ENCODE results near the gene ARCN1.
A peak's percentile ranks its signal among the peaks of the same experiment; 100 is the strongest.
"Not testable (repeated sequence)": the region's sequence is repeated elsewhere in the genome, so short reads cannot be mapped to it uniquely, and the experiment has no call there.

The ARCN1 gene

DNA sequence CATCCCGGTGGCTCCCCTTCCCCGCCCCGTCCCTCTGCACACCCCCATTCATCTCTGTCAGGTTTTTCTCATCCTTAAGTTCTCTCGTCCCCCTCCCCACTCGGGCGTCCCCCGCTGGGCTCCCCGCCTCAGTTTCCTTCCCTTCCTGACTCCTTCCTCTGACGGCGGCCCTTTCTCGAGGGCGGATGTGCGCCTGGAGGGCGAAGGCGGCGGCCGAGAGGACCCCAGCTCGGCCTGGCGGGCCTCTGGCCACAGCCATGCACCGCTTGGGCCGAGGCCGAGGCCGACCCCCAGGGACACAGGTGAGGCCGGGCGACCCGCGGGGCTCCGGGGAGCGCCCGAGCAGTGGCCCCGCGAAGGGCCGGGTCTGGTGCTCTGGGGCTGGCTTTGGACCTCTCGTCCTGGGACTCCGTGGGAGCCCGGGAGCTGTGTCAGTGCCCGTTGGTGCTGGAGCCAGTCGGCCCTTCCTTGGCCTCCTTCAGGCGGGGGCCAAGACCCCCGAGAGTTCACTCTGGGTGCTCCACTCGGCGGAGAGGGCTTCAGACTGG lies 38.1 kb downstream of the ARCN1 start:
- H3K4me3 ChIP-seq (ENCODE audit: low read depth, low read length): peak overlapping the region; percentile 80
- ChIA-PET CTCF (interaction anchor here (0.6 to 8.9 kb wide), 8 partner anchors 8 to 52 kb away, joined by 3 to 138 read pairs (median 7); no protein-coding TSS in a partner anchor), POLR2A (interaction anchor here (8.5 kb wide), 1 partner anchor 10 kb away, joined by 172 read pairs; no protein-coding TSS in a partner anchor)
- TF ChIP-seq, protein P1, sequence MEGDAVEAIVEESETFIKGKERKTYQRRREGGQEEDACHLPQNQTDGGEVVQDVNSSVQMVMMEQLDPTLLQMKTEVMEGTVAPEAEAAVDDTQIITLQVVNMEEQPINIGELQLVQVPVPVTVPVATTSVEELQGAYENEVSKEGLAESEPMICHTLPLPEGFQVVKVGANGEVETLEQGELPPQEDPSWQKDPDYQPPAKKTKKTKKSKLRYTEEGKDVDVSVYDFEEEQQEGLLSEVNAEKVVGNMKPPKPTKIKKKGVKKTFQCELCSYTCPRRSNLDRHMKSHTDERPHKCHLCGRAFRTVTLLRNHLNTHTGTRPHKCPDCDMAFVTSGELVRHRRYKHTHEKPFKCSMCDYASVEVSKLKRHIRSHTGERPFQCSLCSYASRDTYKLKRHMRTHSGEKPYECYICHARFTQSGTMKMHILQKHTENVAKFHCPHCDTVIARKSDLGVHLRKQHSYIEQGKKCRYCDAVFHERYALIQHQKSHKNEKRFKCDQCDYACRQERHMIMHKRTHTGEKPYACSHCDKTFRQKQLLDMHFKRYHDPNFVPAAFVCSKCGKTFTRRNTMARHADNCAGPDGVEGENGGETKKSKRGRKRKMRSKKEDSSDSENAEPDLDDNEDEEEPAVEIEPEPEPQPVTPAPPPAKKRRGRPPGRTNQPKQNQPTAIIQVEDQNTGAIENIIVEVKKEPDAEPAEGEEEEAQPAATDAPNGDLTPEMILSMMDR (IDR thresholded peaks at IDR 0.05; ENCODE audit: insufficient read depth, low read length, missing control alignments): no peak
- no peak for DNase-seq (ENCODE audit: low read depth, low spot score)

GRCh38 chr11:118610773-118611432 lies 38.7 kb downstream of the ARCN1 start:
- POLR2A ChIA-PET: interaction anchor here (8.5 kb wide), 1 partner anchor 10 kb away, joined by 172 read pairs; no protein-coding TSS in a partner anchor
- TF ChIP-seq, protein P1 (IDR thresholded peaks at IDR 0.05; ENCODE audit: insufficient read depth, low read length, missing control alignments): peak; percentile 92
- CTCF ChIA-PET: interaction anchor here (0.7 to 8.9 kb wide), 9 partner anchors 10 to 52 kb away, joined by 4 to 138 read pairs (median 5); no protein-coding TSS in a partner anchor
- H3K4me3 ChIP-seq (ENCODE audit: low read depth, low read length): peak overlapping the region; percentile 80
- no peak for DNase-seq (ENCODE audit: low read depth, low spot score)

GRCh38 chr11:118611433-118611795 lies 39.2 kb downstream of the ARCN1 start:
- ChIA-PET CTCF (interaction anchor here (0.7 to 8.9 kb wide), 9 partner anchors 11 to 51 kb away, joined by 3 to 138 read pairs (median 5); no protein-coding TSS in a partner anchor), POLR2A (interaction anchor here (8.5 kb wide), 1 partner anchor 9 kb away, joined by 172 read pairs; no protein-coding TSS in a partner anchor)
- H3K4me3 ChIP-seq (ENCODE audit: low read depth, low read length); DNase-seq (ENCODE audit: low read depth, low spot score): not testable (repeated sequence)

- DNase-seq (ENCODE audit: low read depth, low spot score): no peak
- no peak overlapping the region for H3K4me3 ChIP-seq (ENCODE audit: low read depth, low read length)
- CTCF ChIA-PET: interaction anchor here (1.0 to 8.9 kb wide), 6 partner anchors 11 to 28 kb away, joined by 3 to 138 read pairs (median 8); no protein-coding TSS in a partner anchor
- POLR2A ChIA-PET: interaction anchor here (8.5 kb wide), 1 partner anchor 8 kb away, joined by 172 read pairs; no protein-coding TSS in a partner anchor
- TF ChIP-seq, protein P1 (IDR thresholded peaks at IDR 0.05; ENCODE audit: insufficient read depth, low read length, missing control alignments): no peak
Measured at GRCh38 chr11:118612378-118612777, 40.2 kb downstream of the ARCN1 start.

GRCh38 chr11:118614511-118614910 lies 42.3 kb downstream of the ARCN1 start:
- DNase-seq (ENCODE audit: low read depth, low spot score): no peak
- TF ChIP-seq, protein P1 (IDR thresholded peaks at IDR 0.05; ENCODE audit: insufficient read depth, low read length, missing control alignments): no peak
- ChIA-PET CTCF (interaction anchor here (1.2 to 8.9 kb wide), 5 partner anchors 9 to 75 kb away, joined by 3 to 138 read pairs (median 6); no protein-coding TSS in a partner anchor), POLR2A (no interaction called here)
- H3K4me3 ChIP-seq (ENCODE audit: low read depth, low read length): no peak overlapping the region

DNA sequence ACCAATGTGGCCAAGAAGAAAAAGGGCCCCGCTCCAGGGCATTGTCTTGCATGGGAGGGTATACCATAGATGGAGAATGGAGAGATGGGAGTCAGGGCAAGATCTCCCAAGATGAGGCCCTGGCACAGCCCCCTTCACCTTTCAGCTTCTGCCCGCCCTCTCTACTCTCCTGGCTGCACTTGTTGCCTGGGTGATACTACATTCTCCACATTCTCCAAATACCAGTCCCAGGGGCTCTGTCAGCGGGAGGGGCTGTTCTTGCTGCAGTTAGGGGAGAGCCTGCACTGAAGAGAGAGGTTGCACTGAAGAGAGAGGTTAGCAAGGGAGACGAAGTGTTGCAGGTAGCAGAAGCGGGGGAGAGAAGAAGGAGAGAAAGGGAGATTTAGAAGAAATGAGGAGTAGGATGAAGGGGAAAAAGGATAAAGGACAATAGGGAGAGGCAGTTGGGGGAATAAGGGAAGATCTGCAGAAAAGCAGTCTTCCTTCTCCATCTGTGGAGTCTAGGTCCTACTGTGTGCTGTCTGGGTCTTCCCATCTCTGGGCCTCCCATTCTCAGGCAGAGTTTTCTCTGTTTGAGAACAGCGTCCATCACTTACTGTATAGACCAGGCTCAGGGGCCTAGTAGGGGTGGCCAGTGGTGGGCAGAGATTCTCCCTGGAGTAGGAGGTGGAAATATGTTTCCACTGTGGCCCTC lies 43.2 kb downstream of the ARCN1 start:
- DNase-seq (ENCODE audit: low read depth, low spot score): no peak
- no peak overlapping the region for H3K4me3 ChIP-seq (ENCODE audit: low read depth, low read length)
- ChIA-PET CTCF (interaction anchor here (1.9 kb wide), 1 partner anchor 11 kb away, joined by 6 read pairs; no protein-coding TSS in a partner anchor), POLR2A (no interaction called here)
- TF ChIP-seq, protein P1 (IDR thresholded peaks at IDR 0.05; ENCODE audit: insufficient read depth, low read length, missing control alignments): no peak

Measured in AG04449 (cell line).